Measurements from ENCODE around the gene TENT4A. TPM values are rescaled to one million over a fixed set of nuclear protein-coding genes. Genes with fewer than 3 reads are reported as not detected.

Gene TENT4A
- total RNA-seq, 1 donor = 21.4 TPM

- H3K4me3 ChIP-seq (ENCODE audit: insufficient read depth, low read length) = no peak overlapping the region
- no peak overlapping the region for H2AFZ ChIP-seq (ENCODE audit: low read length)
- H3K79me2 ChIP-seq (ENCODE audit: insufficient read depth, low read length) = peaks cover 96% of the 10 kb centered on the region
- DNase-seq (ENCODE audit: insufficient read length, low spot score, missing footprints) = no peak
- H3K27me3 ChIP-seq (ENCODE audit: insufficient read depth, low read length) = no peaks in the 10 kb centered on the region
- H3K9me3 ChIP-seq (ENCODE audit: low read depth, low read length) = no peaks in the 10 kb centered on the region
- peaks cover 36% of the 10 kb centered on the region for H3K4me1 ChIP-seq (ENCODE audit: insufficient read depth, low read length)
- peaks cover 69% of the 10 kb centered on the region for H4K20me1 ChIP-seq (ENCODE audit: insufficient read depth, low read length)
- no peak overlapping the region for H3K27ac ChIP-seq (ENCODE audit: low read depth, low read length)
- H3K4me2 ChIP-seq (ENCODE audit: insufficient read depth, low read length) = no peak overlapping the region
- TF ChIP-seq CTCF (IDR thresholded peaks at IDR 0.05; ENCODE audit: extremely low read depth, low read depth, low read length) = no peak
- peaks cover 14% of the 10 kb centered on the region for H3K36me3 ChIP-seq (ENCODE audit: insufficient read depth, low read length)
Measured at GRCh38 chr5:6723816-6724300, 10.6 kb downstream of the TENT4A start.

GRCh38 chr5:6724321-6724929, 11.2 kb downstream of the TENT4A start:
- Histone ChIP-seq H3K4me1 (ENCODE audit: insufficient read depth, low read length) (peaks cover 36% of the 10 kb centered on the region), H3K9me3 (ENCODE audit: low read depth, low read length) (no peaks in the 10 kb centered on the region), H3K4me2 (ENCODE audit: insufficient read depth, low read length) (no peak overlapping the region), H3K36me3 (ENCODE audit: insufficient read depth, low read length) (peaks cover 14% of the 10 kb centered on the region), H2AFZ (ENCODE audit: low read length) (no peak overlapping the region), H4K20me1 (ENCODE audit: insufficient read depth, low read length) (peaks cover 68% of the 10 kb centered on the region), H3K27me3 (ENCODE audit: insufficient read depth, low read length) (no peaks in the 10 kb centered on the region), H3K27ac (ENCODE audit: low read depth, low read length) (no peak overlapping the region), H3K79me2 (ENCODE audit: insufficient read depth, low read length) (peaks cover 98% of the 10 kb centered on the region), H3K4me3 (ENCODE audit: insufficient read depth, low read length) (no peak overlapping the region)
- no peak for TF ChIP-seq CTCF (IDR thresholded peaks at IDR 0.05; ENCODE audit: extremely low read depth, low read depth, low read length)
- DNase-seq (ENCODE audit: insufficient read length, low spot score, missing footprints) = no peak

- DNase-seq (ENCODE audit: insufficient read length, low spot score, missing footprints) = no peak
- Histone ChIP-seq H3K4me1 (ENCODE audit: insufficient read depth, low read length) (peaks cover 34% of the 10 kb centered on the region), H2AFZ (ENCODE audit: low read length) (no peak overlapping the region)
Measured at GRCh38 chr5:6725421-6725820, 12.2 kb downstream of the TENT4A start.

More at GRCh38 chr5:6725421-6725820, 12.2 kb downstream of the TENT4A start:
- no peak overlapping the region for H3K27ac ChIP-seq (ENCODE audit: low read depth, low read length)
- no peak overlapping the region for H3K4me3 ChIP-seq (ENCODE audit: insufficient read depth, low read length)
- H3K9me3 ChIP-seq (ENCODE audit: low read depth, low read length) = no peaks in the 10 kb centered on the region
- peaks cover 98% of the 10 kb centered on the region for H3K79me2 ChIP-seq (ENCODE audit: insufficient read depth, low read length)
- peaks cover 14% of the 10 kb centered on the region for H3K36me3 ChIP-seq (ENCODE audit: insufficient read depth, low read length)
- H3K4me2 ChIP-seq (ENCODE audit: insufficient read depth, low read length) = no peak overlapping the region
- TF ChIP-seq CTCF (IDR thresholded peaks at IDR 0.05; ENCODE audit: extremely low read depth, low read depth, low read length) = no peak
- H3K27me3 ChIP-seq (ENCODE audit: insufficient read depth, low read length) = no peaks in the 10 kb centered on the region
- peaks cover 66% of the 10 kb centered on the region for H4K20me1 ChIP-seq (ENCODE audit: insufficient read depth, low read length)

Data from osteoblast (primary cell).